ENCODE results near the gene GREM2.

GREM2 gene

GRCh38 chr1:240455228-240455821, 156.6 kb downstream of the GREM2 start:
- no peak for DNase-seq (ENCODE audit: low read depth in 2 of 2)

GRCh38 chr1:240445369-240445768, 166.6 kb downstream of the GREM2 start:
- no peak for DNase-seq (ENCODE audit: low read depth in 2 of 2)

- DNase-seq (ENCODE audit: low read depth in 2 of 2): no peak
These were observed 170.3 kb downstream of the GREM2 start for GRCh38 chr1:240441669-240442068.

All from stimulated activated CD4-positive, alpha-beta T cell treated with anti-CD3 and anti-CD28 coated beads, Interleukin-12 subunit alpha, Interleukin-12 subunit beta, amount 100 ng/mL, for 24 hours (primary cell).